HEK293 (cell line): ENCODE data around the gene FAM83E.

Source experiments
- HOXA7 ChIP-seq: sonication (generic); formaldehyde crosslinking; IDR thresholded peaks from 2 replicates; pipeline ENCODE4 v1.8.1; 2022; ENCODE audit warnings: missing genetic modification reagents, borderline replicate concordance
- MYNN ChIP-seq: fragments of 450-650 bp; formaldehyde crosslinking; IDR thresholded peaks from 2 replicates; pipeline ENCODE4 v1.5.1; 2016; ENCODE audit warnings: missing biosample characterization, missing genetic modification characterization, borderline replicate concordance
- REPIN1 ChIP-seq: fragments of 450-650 bp; formaldehyde crosslinking; IDR thresholded peaks from 2 replicates; pipeline ENCODE4 v1.5.1; 2017; ENCODE audit warnings: missing biosample characterization, missing genetic modification characterization, low read depth
- WT1 ChIP-seq: fragments of 450-650 bp; formaldehyde crosslinking; IDR thresholded peaks from 2 replicates; pipeline ENCODE4 v1.5.1; 2016; ENCODE audit warnings: missing biosample characterization, missing genetic modification characterization
- ZIC2 ChIP-seq: fragments of 450-650 bp; formaldehyde crosslinking; IDR thresholded peaks from 2 replicates; pipeline ENCODE4 v1.5.1; 2016; ENCODE audit warnings: missing biosample characterization, missing genetic modification characterization
- ZNF112 ChIP-seq: fragments of 450-650 bp; formaldehyde crosslinking; IDR thresholded peaks from 2 replicates; pipeline ENCODE4 v1.5.0; 2017; ENCODE audit warnings: missing biosample characterization, missing genetic modification characterization
- ZNF114 ChIP-seq: fragments of 450-650 bp; formaldehyde crosslinking; IDR thresholded peaks from 2 replicates; pipeline ENCODE4 v1.5.0; 2017; ENCODE audit warnings: missing biosample characterization, missing genetic modification characterization
- ZNF157 ChIP-seq: fragments of 450-650 bp; formaldehyde crosslinking; IDR thresholded peaks from 2 replicates; pipeline ENCODE4 v1.5.1; 2016; ENCODE audit warnings: missing biosample characterization, missing genetic modification characterization
- ZNF169 ChIP-seq: fragments of 450-650 bp; formaldehyde crosslinking; IDR thresholded peaks from 2 replicates; pipeline ENCODE4 v1.5.1; 2016; ENCODE audit warnings: missing biosample characterization, missing genetic modification characterization
- ZNF184 ChIP-seq: fragments of 450-650 bp; IDR thresholded peaks from 2 replicates; pipeline ENCODE4 v1.5.1; 2018; ENCODE audit warnings: missing biosample characterization, mild to moderate bottlenecking, missing genetic modification characterization
- ZNF202 ChIP-seq: fragments of 450-650 bp; formaldehyde crosslinking; IDR thresholded peaks from 2 replicates; pipeline ENCODE4 v1.5.1; 2016; ENCODE audit warnings: missing biosample characterization, missing genetic modification characterization, borderline replicate concordance
- ZNF292 ChIP-seq: fragments of 450-650 bp; formaldehyde crosslinking; IDR thresholded peaks from 2 replicates; pipeline ENCODE4 v1.5.1; 2016; ENCODE audit warnings: low read depth, missing biosample characterization, missing genetic modification characterization, borderline replicate concordance
- ZNF366 ChIP-seq: fragments of 450-650 bp; formaldehyde crosslinking; conservative IDR thresholded peaks from 2 replicates; pipeline ENCODE4 v1.5.1; 2016; ENCODE audit warnings: missing biosample characterization, missing genetic modification characterization
- ZNF404 ChIP-seq: fragments of 450-650 bp; formaldehyde crosslinking; IDR thresholded peaks from 2 replicates; pipeline ENCODE4 v1.5.1; 2017; ENCODE audit warnings: missing biosample characterization, missing genetic modification characterization
- ZNF433 ChIP-seq: fragments of 450-650 bp; formaldehyde crosslinking; IDR thresholded peaks from 2 replicates; pipeline ENCODE4 v1.5.1; 2016; ENCODE audit warnings: missing biosample characterization, missing genetic modification characterization, low read depth
- ZNF473 ChIP-seq: fragments of 450-650 bp; formaldehyde crosslinking; IDR thresholded peaks from 2 replicates; pipeline ENCODE4 v1.5.1; 2017; ENCODE audit warnings: missing biosample characterization, missing genetic modification characterization
- ZNF48 ChIP-seq: fragments of 450-650 bp; formaldehyde crosslinking; IDR thresholded peaks from 2 replicates; pipeline ENCODE4 v1.5.1; 2016; ENCODE audit warnings: missing biosample characterization, missing genetic modification characterization
- ZNF521 ChIP-seq: fragments of 450-650 bp; formaldehyde crosslinking; IDR thresholded peaks from 2 replicates; pipeline ENCODE4 v1.5.1; 2017; ENCODE audit warnings: missing biosample characterization, mild to moderate bottlenecking, missing genetic modification characterization
- ZNF600 ChIP-seq: fragments of 450-650 bp; formaldehyde crosslinking; IDR thresholded peaks from 2 replicates; pipeline ENCODE4 v1.5.1; 2016; ENCODE audit warnings: missing biosample characterization, missing genetic modification characterization
- ZNF621 ChIP-seq: fragments of 450-650 bp; formaldehyde crosslinking; IDR thresholded peaks from 2 replicates; pipeline ENCODE4 v1.5.1; 2017; ENCODE audit warnings: missing biosample characterization, missing genetic modification characterization
- ZNF660 ChIP-seq: fragments of 450-650 bp; IDR thresholded peaks from 2 replicates; pipeline ENCODE4 v1.5.1; 2018; ENCODE audit warnings: missing biosample characterization, mild to moderate bottlenecking, missing genetic modification characterization
- ZNF677 ChIP-seq: fragments of 450-650 bp; IDR thresholded peaks from 2 replicates; pipeline ENCODE4 v1.5.0; 2018; ENCODE audit warnings: missing biosample characterization, mild to moderate bottlenecking, missing genetic modification characterization, moderate library complexity
- ZNF701 ChIP-seq: fragments of 450-650 bp; formaldehyde crosslinking; IDR thresholded peaks from 2 replicates; pipeline ENCODE4 v1.5.1; 2016; ENCODE audit warnings: missing biosample characterization, missing genetic modification characterization
- ZXDB ChIP-seq: fragments of 450-650 bp; formaldehyde crosslinking; IDR thresholded peaks from 2 replicates; pipeline ENCODE4 v1.5.1; 2016; ENCODE audit warnings: missing biosample characterization, missing genetic modification characterization
- TF ChIP-seq, protein P1 (sequence below): fragments of 450-650 bp; formaldehyde crosslinking; IDR thresholded peaks from 2 replicates; pipeline ENCODE4 v1.5.1; 2016; ENCODE audit warnings: missing biosample characterization, missing genetic modification characterization, borderline replicate concordance
- TF ChIP-seq, protein P2 (sequence below): fragments of 450-650 bp; formaldehyde crosslinking; IDR thresholded peaks from 2 replicates; pipeline ENCODE4 v1.5.0; 2017; ENCODE audit warnings: missing biosample characterization, missing genetic modification characterization, borderline replicate concordance
- TF ChIP-seq, protein P3 (sequence below): fragments of 450-650 bp; formaldehyde crosslinking; optimal IDR thresholded peaks from 2 replicates; pipeline ENCODE3; 2016; ENCODE audit warnings: missing biosample characterization, mild to moderate bottlenecking, missing genetic modification characterization
- TF ChIP-seq, protein P4 (sequence below): fragments of 450-650 bp; formaldehyde crosslinking; IDR thresholded peaks from 2 replicates; pipeline ENCODE4 v1.5.1; 2016; ENCODE audit warnings: missing biosample characterization, missing genetic modification characterization

Gene FAM83E

DNA sequence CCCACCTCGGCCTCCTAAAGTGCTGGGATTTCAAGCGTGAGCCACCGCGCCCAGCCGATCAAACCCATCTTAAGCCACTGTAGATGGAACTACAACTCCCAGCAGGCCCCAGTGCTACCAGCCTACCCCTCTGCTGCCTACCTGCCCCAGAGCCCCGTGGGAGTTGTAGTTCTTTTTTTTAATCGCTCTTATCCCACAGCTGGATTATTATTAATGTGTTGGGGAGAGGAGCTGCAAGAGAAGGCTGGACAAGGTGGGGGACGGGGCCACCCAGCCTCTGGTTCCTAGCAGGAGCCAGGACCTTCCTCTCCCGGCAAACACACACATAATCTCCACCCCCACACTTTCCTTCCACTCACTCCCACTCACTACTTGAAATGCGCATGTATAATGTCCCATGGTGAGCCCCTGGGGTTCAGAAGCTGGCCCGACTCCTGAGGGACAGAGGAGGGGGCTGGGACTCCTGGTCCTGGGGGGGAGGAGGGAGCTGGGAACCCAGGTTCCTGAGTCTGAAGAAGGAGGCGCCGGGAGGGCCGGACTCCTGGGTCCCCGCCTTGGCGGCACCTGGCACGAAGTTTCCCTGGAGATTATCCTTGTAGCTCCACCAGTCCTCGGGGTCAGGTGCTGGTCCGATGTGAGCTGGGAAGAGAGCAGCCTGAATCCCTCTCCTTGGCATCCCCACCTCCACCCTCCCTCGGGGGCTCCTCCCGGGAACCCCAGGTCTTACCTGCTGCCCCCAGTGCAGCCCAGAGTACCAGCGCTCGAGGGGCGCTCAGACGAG is 30.2 kb upstream of the FAM83E start (continued):
- TF ChIP-seq ZNF404 (tag by site-specific recombination) = no peak
- TF ChIP-seq, protein P1, sequence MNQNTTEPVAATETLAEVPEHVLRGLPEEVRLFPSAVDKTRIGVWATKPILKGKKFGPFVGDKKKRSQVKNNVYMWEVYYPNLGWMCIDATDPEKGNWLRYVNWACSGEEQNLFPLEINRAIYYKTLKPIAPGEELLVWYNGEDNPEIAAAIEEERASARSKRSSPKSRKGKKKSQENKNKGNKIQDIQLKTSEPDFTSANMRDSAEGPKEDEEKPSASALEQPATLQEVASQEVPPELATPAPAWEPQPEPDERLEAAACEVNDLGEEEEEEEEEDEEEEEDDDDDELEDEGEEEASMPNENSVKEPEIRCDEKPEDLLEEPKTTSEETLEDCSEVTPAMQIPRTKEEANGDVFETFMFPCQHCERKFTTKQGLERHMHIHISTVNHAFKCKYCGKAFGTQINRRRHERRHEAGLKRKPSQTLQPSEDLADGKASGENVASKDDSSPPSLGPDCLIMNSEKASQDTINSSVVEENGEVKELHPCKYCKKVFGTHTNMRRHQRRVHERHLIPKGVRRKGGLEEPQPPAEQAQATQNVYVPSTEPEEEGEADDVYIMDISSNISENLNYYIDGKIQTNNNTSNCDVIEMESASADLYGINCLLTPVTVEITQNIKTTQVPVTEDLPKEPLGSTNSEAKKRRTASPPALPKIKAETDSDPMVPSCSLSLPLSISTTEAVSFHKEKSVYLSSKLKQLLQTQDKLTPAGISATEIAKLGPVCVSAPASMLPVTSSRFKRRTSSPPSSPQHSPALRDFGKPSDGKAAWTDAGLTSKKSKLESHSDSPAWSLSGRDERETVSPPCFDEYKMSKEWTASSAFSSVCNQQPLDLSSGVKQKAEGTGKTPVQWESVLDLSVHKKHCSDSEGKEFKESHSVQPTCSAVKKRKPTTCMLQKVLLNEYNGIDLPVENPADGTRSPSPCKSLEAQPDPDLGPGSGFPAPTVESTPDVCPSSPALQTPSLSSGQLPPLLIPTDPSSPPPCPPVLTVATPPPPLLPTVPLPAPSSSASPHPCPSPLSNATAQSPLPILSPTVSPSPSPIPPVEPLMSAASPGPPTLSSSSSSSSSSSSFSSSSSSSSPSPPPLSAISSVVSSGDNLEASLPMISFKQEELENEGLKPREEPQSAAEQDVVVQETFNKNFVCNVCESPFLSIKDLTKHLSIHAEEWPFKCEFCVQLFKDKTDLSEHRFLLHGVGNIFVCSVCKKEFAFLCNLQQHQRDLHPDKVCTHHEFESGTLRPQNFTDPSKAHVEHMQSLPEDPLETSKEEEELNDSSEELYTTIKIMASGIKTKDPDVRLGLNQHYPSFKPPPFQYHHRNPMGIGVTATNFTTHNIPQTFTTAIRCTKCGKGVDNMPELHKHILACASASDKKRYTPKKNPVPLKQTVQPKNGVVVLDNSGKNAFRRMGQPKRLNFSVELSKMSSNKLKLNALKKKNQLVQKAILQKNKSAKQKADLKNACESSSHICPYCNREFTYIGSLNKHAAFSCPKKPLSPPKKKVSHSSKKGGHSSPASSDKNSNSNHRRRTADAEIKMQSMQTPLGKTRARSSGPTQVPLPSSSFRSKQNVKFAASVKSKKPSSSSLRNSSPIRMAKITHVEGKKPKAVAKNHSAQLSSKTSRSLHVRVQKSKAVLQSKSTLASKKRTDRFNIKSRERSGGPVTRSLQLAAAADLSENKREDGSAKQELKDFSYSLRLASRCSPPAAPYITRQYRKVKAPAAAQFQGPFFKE (tag by site-specific recombination) = no peak
- 0 out of 2 replicates have a peak, but pooled peaks have one; percentile 59 for TF ChIP-seq ZXDB (tag by site-specific recombination)
- no peak for TF ChIP-seq ZNF112 (tag by site-specific recombination)
- no peak for TF ChIP-seq ZNF292 (tag by site-specific recombination)
- no peak for TF ChIP-seq ZNF433 (tag by site-specific recombination)
- TF ChIP-seq, protein P2, sequence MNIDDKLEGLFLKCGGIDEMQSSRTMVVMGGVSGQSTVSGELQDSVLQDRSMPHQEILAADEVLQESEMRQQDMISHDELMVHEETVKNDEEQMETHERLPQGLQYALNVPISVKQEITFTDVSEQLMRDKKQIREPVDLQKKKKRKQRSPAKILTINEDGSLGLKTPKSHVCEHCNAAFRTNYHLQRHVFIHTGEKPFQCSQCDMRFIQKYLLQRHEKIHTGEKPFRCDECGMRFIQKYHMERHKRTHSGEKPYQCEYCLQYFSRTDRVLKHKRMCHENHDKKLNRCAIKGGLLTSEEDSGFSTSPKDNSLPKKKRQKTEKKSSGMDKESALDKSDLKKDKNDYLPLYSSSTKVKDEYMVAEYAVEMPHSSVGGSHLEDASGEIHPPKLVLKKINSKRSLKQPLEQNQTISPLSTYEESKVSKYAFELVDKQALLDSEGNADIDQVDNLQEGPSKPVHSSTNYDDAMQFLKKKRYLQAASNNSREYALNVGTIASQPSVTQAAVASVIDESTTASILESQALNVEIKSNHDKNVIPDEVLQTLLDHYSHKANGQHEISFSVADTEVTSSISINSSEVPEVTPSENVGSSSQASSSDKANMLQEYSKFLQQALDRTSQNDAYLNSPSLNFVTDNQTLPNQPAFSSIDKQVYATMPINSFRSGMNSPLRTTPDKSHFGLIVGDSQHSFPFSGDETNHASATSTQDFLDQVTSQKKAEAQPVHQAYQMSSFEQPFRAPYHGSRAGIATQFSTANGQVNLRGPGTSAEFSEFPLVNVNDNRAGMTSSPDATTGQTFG (tag by site-specific recombination) = no peak
- TF ChIP-seq REPIN1 (tag by site-specific recombination) = no peak
- TF ChIP-seq MYNN (tag by site-specific recombination) = no peak
- TF ChIP-seq ZNF184 (tag by site-specific recombination) = no peak
- TF ChIP-seq ZNF169 (tag by site-specific recombination) = no peak
- TF ChIP-seq, protein P3, sequence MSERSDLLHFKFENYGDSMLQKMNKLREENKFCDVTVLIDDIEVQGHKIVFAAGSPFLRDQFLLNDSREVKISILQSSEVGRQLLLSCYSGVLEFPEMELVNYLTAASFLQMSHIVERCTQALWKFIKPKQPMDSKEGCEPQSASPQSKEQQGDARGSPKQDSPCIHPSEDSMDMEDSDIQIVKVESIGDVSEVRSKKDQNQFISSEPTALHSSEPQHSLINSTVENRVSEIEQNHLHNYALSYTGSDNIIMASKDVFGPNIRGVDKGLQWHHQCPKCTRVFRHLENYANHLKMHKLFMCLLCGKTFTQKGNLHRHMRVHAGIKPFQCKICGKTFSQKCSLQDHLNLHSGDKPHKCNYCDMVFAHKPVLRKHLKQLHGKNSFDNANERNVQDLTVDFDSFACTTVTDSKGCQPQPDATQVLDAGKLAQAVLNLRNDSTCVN (tag by site-specific recombination) = no peak
- TF ChIP-seq ZNF521 = no peak
- no peak for TF ChIP-seq ZNF600 (tag by site-specific recombination)
- TF ChIP-seq ZNF473 (tag by site-specific recombination) = no peak
- TF ChIP-seq ZNF701 (tag by site-specific recombination) = no peak
- TF ChIP-seq, protein P4, sequence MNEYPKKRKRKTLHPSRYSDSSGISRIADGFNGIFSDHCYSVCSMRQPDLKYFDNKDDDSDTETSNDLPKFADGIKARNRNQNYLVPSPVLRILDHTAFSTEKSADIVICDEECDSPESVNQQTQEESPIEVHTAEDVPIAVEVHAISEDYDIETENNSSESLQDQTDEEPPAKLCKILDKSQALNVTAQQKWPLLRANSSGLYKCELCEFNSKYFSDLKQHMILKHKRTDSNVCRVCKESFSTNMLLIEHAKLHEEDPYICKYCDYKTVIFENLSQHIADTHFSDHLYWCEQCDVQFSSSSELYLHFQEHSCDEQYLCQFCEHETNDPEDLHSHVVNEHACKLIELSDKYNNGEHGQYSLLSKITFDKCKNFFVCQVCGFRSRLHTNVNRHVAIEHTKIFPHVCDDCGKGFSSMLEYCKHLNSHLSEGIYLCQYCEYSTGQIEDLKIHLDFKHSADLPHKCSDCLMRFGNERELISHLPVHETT = no peak
- peak; percentile 68 for TF ChIP-seq ZIC2
- TF ChIP-seq WT1 (tag by site-specific recombination) = no peak
- TF ChIP-seq ZNF621 (tag by site-specific recombination) = no peak
- no peak for TF ChIP-seq ZNF660 (tag by site-specific recombination)
- TF ChIP-seq ZNF48 (tag by site-specific recombination) = no peak
- no peak for TF ChIP-seq ZNF677 (tag by site-specific recombination)
- TF ChIP-seq ZNF366 (tag by site-specific recombination) = no peak
- no peak for TF ChIP-seq ZNF114 (tag by site-specific recombination)
- no peak for TF ChIP-seq ZNF157
- TF ChIP-seq ZNF202 = no peak
- no peak for TF ChIP-seq HOXA7 (CRISPR knock-in tag)
